Measurements from ENCODE around the gene PXYLP1. TPM values are rescaled to one million over a fixed set of nuclear protein-coding genes. Genes with fewer than 3 reads are reported as not detected.

Gene PXYLP1
- total RNA-seq, 2 experiments from 2014 or later, result 3.6 to 4.2 TPM

- H3K79me2 ChIP-seq (ENCODE audit: insufficient read depth, low read depth, low read length), result no peaks in the 10 kb centered on the region
- H3K9me3 ChIP-seq (ENCODE audit: low read length), result no peaks in the 10 kb centered on the region
- TF ChIP-seq EZH2phosphoT487 (IDR thresholded peaks at IDR 0.05; ENCODE audit: borderline replicate concordance, low read depth, low read length), result no peak
- TF ChIP-seq, protein P1, sequence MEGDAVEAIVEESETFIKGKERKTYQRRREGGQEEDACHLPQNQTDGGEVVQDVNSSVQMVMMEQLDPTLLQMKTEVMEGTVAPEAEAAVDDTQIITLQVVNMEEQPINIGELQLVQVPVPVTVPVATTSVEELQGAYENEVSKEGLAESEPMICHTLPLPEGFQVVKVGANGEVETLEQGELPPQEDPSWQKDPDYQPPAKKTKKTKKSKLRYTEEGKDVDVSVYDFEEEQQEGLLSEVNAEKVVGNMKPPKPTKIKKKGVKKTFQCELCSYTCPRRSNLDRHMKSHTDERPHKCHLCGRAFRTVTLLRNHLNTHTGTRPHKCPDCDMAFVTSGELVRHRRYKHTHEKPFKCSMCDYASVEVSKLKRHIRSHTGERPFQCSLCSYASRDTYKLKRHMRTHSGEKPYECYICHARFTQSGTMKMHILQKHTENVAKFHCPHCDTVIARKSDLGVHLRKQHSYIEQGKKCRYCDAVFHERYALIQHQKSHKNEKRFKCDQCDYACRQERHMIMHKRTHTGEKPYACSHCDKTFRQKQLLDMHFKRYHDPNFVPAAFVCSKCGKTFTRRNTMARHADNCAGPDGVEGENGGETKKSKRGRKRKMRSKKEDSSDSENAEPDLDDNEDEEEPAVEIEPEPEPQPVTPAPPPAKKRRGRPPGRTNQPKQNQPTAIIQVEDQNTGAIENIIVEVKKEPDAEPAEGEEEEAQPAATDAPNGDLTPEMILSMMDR (conservative IDR thresholded peaks at IDR 0.05; ENCODE audit: low read length), result no peak
- no peaks in the 10 kb centered on the region for H3K9me2 ChIP-seq (ENCODE audit: insufficient read depth, low read length)
- no peak overlapping the region for H3K27ac ChIP-seq (ENCODE audit: low read depth, low read length, poor library complexity, severe bottlenecking)
- no peak overlapping the region for H3K4me3 ChIP-seq (ENCODE audit: low read depth, low read length, poor library complexity, severe bottlenecking)
- DNase-seq (ENCODE audit: low spot score), result no peak
- no peaks in the 10 kb centered on the region for H3K36me3 ChIP-seq (ENCODE audit: insufficient read depth, low read length)
- ChIA-PET POLR2A (no interaction called here), CTCF (ENCODE audit: unreplicated experiment) (no interaction called here)
- no peaks in the 10 kb centered on the region for H4K20me1 ChIP-seq (ENCODE audit: insufficient read depth, low read length)
- BruUV-seq (replicated peaks), result no TSS peak
- H2AFZ ChIP-seq (ENCODE audit: low read length), result no peak overlapping the region
- intact Hi-C loops (cut with micrococcal nuclease; ENCODE audit: unreplicated experiment), result loop anchor here (10.0 kb wide), 2 partner anchors 88 to 268 kb away; no protein-coding TSS in a partner anchor
- no peak overlapping the region for H3K4me2 ChIP-seq (ENCODE audit: low read length)
- H3K4me1 ChIP-seq (ENCODE audit: insufficient read depth, low read length, poor library complexity, severe bottlenecking), result no peaks in the 10 kb centered on the region
Measured at GRCh38 chr3:141193066-141193830, 38.4 kb upstream of the PXYLP1 start.

- no peaks in the 10 kb centered on the region for H3K9me2 ChIP-seq (ENCODE audit: insufficient read depth, low read length)
- H4K20me1 ChIP-seq (ENCODE audit: insufficient read depth, low read length), result no peaks in the 10 kb centered on the region
- BruUV-seq (replicated peaks), result no TSS peak
- intact Hi-C loops (cut with micrococcal nuclease; ENCODE audit: unreplicated experiment), result no loop called here
- H3K27ac ChIP-seq (ENCODE audit: low read depth, low read length, poor library complexity, severe bottlenecking), result no peak overlapping the region
- H2AFZ ChIP-seq (ENCODE audit: low read length), result no peak overlapping the region
- TF ChIP-seq, protein P1 (conservative IDR thresholded peaks at IDR 0.05; ENCODE audit: low read length), result no peak
- TF ChIP-seq EZH2phosphoT487 (IDR thresholded peaks at IDR 0.05; ENCODE audit: borderline replicate concordance, low read depth, low read length), result no peak
- no peak overlapping the region for H3K4me2 ChIP-seq (ENCODE audit: low read length)
- ChIA-PET POLR2A (no interaction called here), CTCF (ENCODE audit: unreplicated experiment) (no interaction called here)
- no peak for DNase-seq (ENCODE audit: low spot score)
- no peaks in the 10 kb centered on the region for H3K79me2 ChIP-seq (ENCODE audit: insufficient read depth, low read depth, low read length)
- H3K36me3 ChIP-seq (ENCODE audit: insufficient read depth, low read length), result no peaks in the 10 kb centered on the region
- no peaks in the 10 kb centered on the region for H3K4me1 ChIP-seq (ENCODE audit: insufficient read depth, low read length, poor library complexity, severe bottlenecking)
- H3K4me3 ChIP-seq (ENCODE audit: low read depth, low read length, poor library complexity, severe bottlenecking), result no peak overlapping the region
- no peaks in the 10 kb centered on the region for H3K9me3 ChIP-seq (ENCODE audit: low read length)
Measured at GRCh38 chr3:141201122-141201521, 30.5 kb upstream of the PXYLP1 start.

- CTCF ChIA-PET (ENCODE audit: unreplicated experiment), result no interaction called here
- no peak for TF ChIP-seq EZH2phosphoT487 (IDR thresholded peaks at IDR 0.05; ENCODE audit: borderline replicate concordance, low read depth, low read length)
- TF ChIP-seq, protein P1 (conservative IDR thresholded peaks at IDR 0.05; ENCODE audit: low read length), result no peak
- DNase-seq (ENCODE audit: low spot score), result no peak
- H3K9me2 ChIP-seq (ENCODE audit: insufficient read depth, low read length), result no peaks in the 10 kb centered on the region
- no peak overlapping the region for H3K27ac ChIP-seq (ENCODE audit: low read depth, low read length, poor library complexity, severe bottlenecking)
- no peaks in the 10 kb centered on the region for H3K4me1 ChIP-seq (ENCODE audit: insufficient read depth, low read length, poor library complexity, severe bottlenecking)
- H2AFZ ChIP-seq (ENCODE audit: low read length), result no peak overlapping the region
- POLR2A ChIA-PET, result no interaction called here
- intact Hi-C loops (cut with micrococcal nuclease; ENCODE audit: unreplicated experiment), result no loop called here
- no peaks in the 10 kb centered on the region for H3K36me3 ChIP-seq (ENCODE audit: insufficient read depth, low read length)
- no peak overlapping the region for H3K4me2 ChIP-seq (ENCODE audit: low read length)
- H4K20me1 ChIP-seq (ENCODE audit: insufficient read depth, low read length), result no peaks in the 10 kb centered on the region
- no TSS peak for BruUV-seq (replicated peaks)
- H3K79me2 ChIP-seq (ENCODE audit: insufficient read depth, low read depth, low read length), result no peaks in the 10 kb centered on the region
- H3K4me3 ChIP-seq (ENCODE audit: low read depth, low read length, poor library complexity, severe bottlenecking), result no peak overlapping the region
- H3K9me3 ChIP-seq (ENCODE audit: low read length), result no peaks in the 10 kb centered on the region
Measured at GRCh38 chr3:141202682-141203081, 28.9 kb upstream of the PXYLP1 start.

All from OCI-LY7 (cell line).